H1 (cell line): ENCODE results near the gene QRSL1. TPM values are rescaled to one million over a fixed set of nuclear protein-coding genes. Genes with fewer than 3 reads are reported as not detected.

Source experiments
- CTCF ChIA-PET: fragments of 300-600 bp; sonication (Branson Sonifier 250); formaldehyde crosslinking; loops from one replicate; lab custom pipeline; 2021; ENCODE audit not compliant: partially characterized antibody; lab: Charles Lee
- POLR2A ChIA-PET: fragments of 300-600 bp; sonication (Branson Sonifier 250); formaldehyde crosslinking; loops from one replicate; lab custom pipeline; 2021; ENCODE audit warnings: inconsistent platforms; ENCODE audit not compliant: partially characterized antibody; lab: Charles Lee
- DNase-seq, 2 experiments: peaks; one replicate each; pipeline versions ENCODE4 v3.0.0 to v3.0.0-alpha.2; 2010 to 2022; ENCODE audit warnings: low spot score in 2 of 2, low read depth in 1 of 2, mixed read lengths in 1 of 2
- FAIRE-seq: peaks from 2 replicates; lab custom pipeline; 2011; peaks lifted over from hg19 to GRCh38; lab: Jason Lieb, UNC
- H2AFZ ChIP-seq: 2 replicates; pipeline ENCODE4 v1.8.1; 2012; ENCODE audit warnings: low read length, inconsistent platforms
- H2AK5ac ChIP-seq: 2 replicates; pipeline ENCODE4 v1.6.1; 2013; ENCODE audit warnings: low read depth, low read length
- H2BK120ac ChIP-seq: replicated peaks from 2 replicates; pipeline ENCODE3; 2013; ENCODE audit warnings: low read depth, low read length, inconsistent platforms
- H2BK12ac ChIP-seq: 2 replicates; pipeline ENCODE4 v1.6.1; 2013; ENCODE audit warnings: low read depth, low read length
- H2BK15ac ChIP-seq: 2 replicates; pipeline ENCODE4 v1.6.1; 2013; ENCODE audit warnings: low read length
- H2BK20ac ChIP-seq: 2 replicates; pipeline ENCODE4 v1.6.1; 2013; ENCODE audit warnings: low read length
- H2BK5ac ChIP-seq: 2 replicates; pipeline ENCODE4 v1.6.1; 2013; ENCODE audit warnings: low read depth, low read length
- H3K14ac ChIP-seq: 2 replicates; pipeline ENCODE4 v1.6.1; 2013; ENCODE audit warnings: inconsistent platforms; ENCODE audit not compliant: insufficient read length
- H3K18ac ChIP-seq: 2 replicates; pipeline ENCODE4 v1.6.1; 2013; ENCODE audit warnings: low read length; ENCODE audit errors: extremely low read depth
- H3K23ac ChIP-seq: 2 replicates; pipeline ENCODE4 v1.6.1; 2013; ENCODE audit warnings: inconsistent platforms; ENCODE audit not compliant: insufficient read length
- H3K23me2 ChIP-seq: 2 replicates; pipeline ENCODE4 v1.6.1; 2013; ENCODE audit warnings: low read depth, low read length
- H3K27ac ChIP-seq: 2 replicates; pipeline ENCODE4 v1.6.1; 2011; ENCODE audit warnings: low read depth, low read length, inconsistent platforms
- H3K27me3 ChIP-seq, 4 experiments: replicated peaks in 1 of 4; 1 replicate in 1 of 4; 2 replicates in 3 of 4; pipeline versions ENCODE4 v1.6.1 to v1.8.1; 2011 to 2013; ENCODE audit warnings: low read length in 3 of 4, mild to moderate bottlenecking in 3 of 4, inconsistent platforms in 2 of 4, mixed read lengths in 2 of 4, moderate library complexity in 1 of 4; ENCODE audit not compliant: control insufficient read depth in 3 of 4, insufficient read depth in 3 of 4; ENCODE audit errors: extremely low read depth in 1 of 4
- H3K36me3 ChIP-seq, 4 experiments: 2 replicates each; pipeline versions ENCODE4 v1.6.1 to v1.8.1; 2011 to 2013; ENCODE audit warnings: mild to moderate bottlenecking in 4 of 4, low read length in 3 of 4, moderate library complexity in 2 of 4, control low read depth in 1 of 4, inconsistent platforms in 1 of 4; ENCODE audit not compliant: insufficient read depth in 4 of 4, control insufficient read depth in 2 of 4
- H3K4ac ChIP-seq: replicated peaks from 2 replicates; pipeline ENCODE3; 2013; ENCODE audit warnings: low read length, low read depth, mixed read lengths, inconsistent platforms; ENCODE audit not compliant: insufficient read length
- H3K4me1 ChIP-seq, 4 experiments: replicated peaks in 1 of 4; 1 replicate in 1 of 4; 2 replicates in 3 of 4; pipeline versions ENCODE4 v1.6.1 to v1.8.1; 2011 to 2013; ENCODE audit warnings: low read length in 3 of 4, inconsistent platforms in 2 of 4, mixed read lengths in 1 of 4; ENCODE audit not compliant: insufficient read depth in 4 of 4, control insufficient read depth in 3 of 4
- H3K4me2 ChIP-seq, 2 experiments: 2 replicates each; pipeline versions ENCODE4 v1.6.1 to v1.8.1; 2011 to 2013; ENCODE audit warnings: low read depth in 2 of 2, low read length in 2 of 2, control low read depth in 1 of 2, inconsistent platforms in 1 of 2, mild to moderate bottlenecking in 1 of 2; ENCODE audit not compliant: insufficient read depth in 1 of 2
- H3K4me3 ChIP-seq, 4 experiments: fragments of 200-600, 300-600 bp in 1 of 4; sonication (generic), shearing (Covaris generic), sonication (Bioruptor Twin) in 1 of 4; 2 replicates each; pipeline versions ENCODE4 v1.5.1 to v1.8.1; 2011 to 2016; ENCODE audit warnings: low read length in 4 of 4, low read depth in 3 of 4, control low read depth in 2 of 4, inconsistent platforms in 2 of 4, mild to moderate bottlenecking in 2 of 4, mixed read lengths in 1 of 4, moderate library complexity in 1 of 4; ENCODE audit not compliant: insufficient read depth in 2 of 4; ENCODE audit errors: extremely low read depth in 1 of 4
- H3K56ac ChIP-seq: replicated peaks from 2 replicates; pipeline ENCODE3; 2013; ENCODE audit warnings: low read depth, mild to moderate bottlenecking, mixed read lengths, low read length, inconsistent platforms; ENCODE audit not compliant: insufficient read length
- H3K79me1 ChIP-seq: 2 replicates; pipeline ENCODE4 v1.6.1; 2013; ENCODE audit warnings: low read depth, low read length, control low read depth
- H3K79me2 ChIP-seq, 2 experiments: 2 replicates each; pipeline versions ENCODE4 v1.6.1 to v1.8.1; 2012 to 2013; ENCODE audit warnings: low read length in 2 of 2, mild to moderate bottlenecking in 2 of 2, inconsistent platforms in 1 of 2; ENCODE audit not compliant: insufficient read depth in 2 of 2, control insufficient read depth in 1 of 2
- H3K9ac ChIP-seq, 4 experiments: replicated peaks in 1 of 4; 1 replicate in 1 of 4; 2 replicates in 3 of 4; pipeline versions ENCODE4 v1.6.1 to v1.8.1; 2011 to 2013; ENCODE audit warnings: low read depth in 3 of 4, low read length in 3 of 4, control low read depth in 2 of 4, mild to moderate bottlenecking in 2 of 4, moderate library complexity in 2 of 4, inconsistent platforms in 1 of 4; ENCODE audit errors: extremely low read depth in 1 of 4
- H3K9me3 ChIP-seq, 2 experiments: 2 replicates each; pipeline versions ENCODE4 v1.6.1 to v1.8.1; 2012 to 2013; ENCODE audit warnings: mild to moderate bottlenecking in 2 of 2, moderate library complexity in 2 of 2, control low read depth in 1 of 2, inconsistent platforms in 1 of 2, low read depth in 1 of 2, low read length in 1 of 2, mixed read lengths in 1 of 2; ENCODE audit not compliant: insufficient read depth in 2 of 2
- H4K20me1 ChIP-seq, 2 experiments: replicated peaks in 1 of 2; 2 replicates each; pipeline versions ENCODE3 to v1.8.1; 2011 to 2013; ENCODE audit warnings: inconsistent platforms in 2 of 2, low read length in 2 of 2, mild to moderate bottlenecking in 1 of 2; ENCODE audit not compliant: insufficient read depth in 2 of 2, control insufficient read depth in 1 of 2
- H4K5ac ChIP-seq: 2 replicates; pipeline ENCODE4 v1.6.1; 2013; ENCODE audit warnings: low read length, low read depth, mixed read lengths, inconsistent platforms; ENCODE audit not compliant: insufficient read length
- H4K8ac ChIP-seq: 2 replicates; pipeline ENCODE4 v1.8.0; 2013; ENCODE audit warnings: mild to moderate bottlenecking, moderate library complexity, low read length, inconsistent platforms; ENCODE audit not compliant: insufficient read depth; ENCODE audit errors: extremely low read depth
- H4K91ac ChIP-seq: replicated peaks from 2 replicates; pipeline ENCODE3; 2013; ENCODE audit warnings: low read length, mixed read lengths, inconsistent platforms; ENCODE audit not compliant: insufficient read length
- ASH2L ChIP-seq: fragments of 200-600, 300-600 bp; sonication (generic); IDR thresholded peaks from one replicate; pipeline ENCODE4 v1.7.1; 2017; ENCODE audit warnings: low read length
- RFX5 ChIP-seq: IDR thresholded peaks from 2 replicates; pipeline ENCODE4 v1.6.1; 2011; ENCODE audit warnings: low read depth, low read length, improper control_type of control experiment, borderline replicate concordance
- WGBS, 2 experiments: shearing (Covaris generic) in 1 of 2; methylation state at CpG; one replicate each; pipeline versions ENCODE4 v1.1.6 to v1.1.7; 2013 to 2015; ENCODE audit warnings: low lambda C conversion rate in 2 of 2, mixed read lengths in 2 of 2, inconsistent platforms in 1 of 2, low coverage in 1 of 2, missing lambda C conversion rate in 1 of 2; ENCODE audit not compliant: insufficient replicate concordance in 2 of 2, insufficient coverage in 1 of 2, insufficient read length in 1 of 2; ENCODE audit errors: extremely low coverage in 1 of 2, missing lambda C conversion rate in 1 of 2; 5-methylcytosine and 5-hydroxymethylcytosine counted together
- polyA plus RNA-seq, 7 experiments: library from polyadenylated mRNA; depleted of rRNA in 3 of 7; stranded (reverse) in 5 of 7; unstranded in 2 of 7; fragments of >200 nt in 5 of 7; fragments of 200-250 nt in 2 of 7; gene quantifications; 1 replicate in 5 of 7; 2 replicates in 1 of 7; 4 replicates in 1 of 7; pipeline versions ENCODE4 v1.2.1 to v1.2.3, GENCODE V29; 2011 to 2013; ENCODE audit warnings: missing spikeins in 2 of 7, mixed read lengths in 2 of 7
- total RNA-seq: library from RNA; stranded (reverse); fragmentation: NEBNext Ultra II Directional; extraction: Animal tissue kit (Norgen Biotek cat#: 25700); gene quantifications from 2 replicates; pipeline ENCODE4 v1.2.1, GENCODE V29; 2021
- TF ChIP-seq, protein P1 (sequence below): IDR thresholded peaks from 2 replicates; pipeline ENCODE4 v1.6.1; 2012; ENCODE audit warnings: inconsistent platforms

Gene QRSL1
- total and polyA plus RNA-seq, 2 of the 8 experiments (the other 6 are each of a cell fraction or from before 2014, with no cell fraction given), result 7.8 to 22.2 TPM

DNA sequence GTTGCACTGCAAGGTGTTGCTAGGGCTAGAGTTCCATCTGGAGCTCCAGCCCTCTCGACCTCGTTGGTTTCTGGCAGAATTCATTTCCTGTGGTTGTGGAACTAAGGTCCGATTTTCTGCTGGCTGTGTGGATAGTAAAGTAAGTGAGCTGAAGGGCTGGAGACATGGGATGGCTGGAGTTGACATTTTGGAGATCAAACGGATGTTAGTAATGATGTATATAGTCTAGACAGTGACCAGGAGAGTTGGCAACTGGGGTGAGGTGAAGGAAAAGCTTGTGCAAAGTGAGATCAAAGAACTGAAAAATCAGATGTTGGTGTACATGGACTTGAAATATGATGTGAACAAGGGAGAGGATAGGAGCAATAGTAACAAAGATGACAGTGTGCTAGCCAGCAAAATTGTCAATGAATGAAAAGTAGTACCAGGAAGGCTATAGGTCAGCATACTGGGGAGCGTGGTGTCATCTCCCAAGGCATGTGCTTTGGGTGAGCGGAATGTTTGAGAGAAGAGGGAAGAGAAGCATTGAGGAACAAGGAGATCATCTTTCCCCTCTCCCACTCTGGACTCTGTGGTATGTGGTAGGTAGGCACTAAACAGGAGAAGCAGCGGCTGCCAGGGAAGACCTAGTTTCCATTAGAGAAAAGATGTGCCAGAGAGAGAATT, 7.8 kb downstream of the QRSL1 start:
- Histone ChIP-seq H4K5ac (no peak overlapping the region), H3K27me3 (no peaks in the 10 kb centered on the region), H3K27ac (no peak overlapping the region), H3K4me2 (no peak overlapping the region), H3K23me2 (no peaks in the 10 kb centered on the region; the same call in 1 of the 2 replicates), H3K14ac (no peak overlapping the region), H2BK12ac (no peak overlapping the region), H3K56ac (no peak overlapping the region), H3K9me3 (no peaks in the 10 kb centered on the region), H2AK5ac (no peak overlapping the region), H3K23ac (no peak overlapping the region), H3K9ac (no peak overlapping the region), H3K79me1 (peaks cover 16% of the 10 kb centered on the region; the same call in 1 of the 2 replicates), H2AFZ (no peak overlapping the region), H4K8ac (peak overlapping the region; percentile 29; the same call in 1 of the 2 replicates), H3K4me3 (no peak overlapping the region), H4K20me1 (peaks cover 1 to 2% of the 10 kb centered on the region in 2 experiments), H2BK15ac (peak overlapping the region; percentile 38; the same call in 1 of the 2 replicates), H3K79me2 (peaks cover 4 to 78% of the 10 kb centered on the region in 2 experiments), H3K18ac (peak overlapping the region; percentile 26; the same call in 1 of the 2 replicates), H2BK120ac (no peak overlapping the region), H4K91ac (peak overlapping the region; percentile 61), H3K36me3 (peaks cover 0 to 17% (median 1%) of the 10 kb centered on the region in 4 experiments; a peak in 4 of 8 replicates), H2BK5ac (0 out of 2 replicates have a peak overlapping the region, but pooled peaks have one; percentile 19), H2BK20ac (no peak overlapping the region; the same call in 1 of the 2 replicates), H3K4ac (peak overlapping the region; percentile 70), H3K4me1 (peaks cover 0 to 4% (median 0%) of the 10 kb centered on the region in 4 experiments; a peak in 2 of 7 replicates)
- TF ChIP-seq ASH2L, result no peak
- no peak for TF ChIP-seq RFX5
- TF ChIP-seq, protein P1, sequence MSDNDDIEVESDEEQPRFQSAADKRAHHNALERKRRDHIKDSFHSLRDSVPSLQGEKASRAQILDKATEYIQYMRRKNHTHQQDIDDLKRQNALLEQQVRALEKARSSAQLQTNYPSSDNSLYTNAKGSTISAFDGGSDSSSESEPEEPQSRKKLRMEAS, result peak; percentile 41; the same call in 1 of the 2 replicates
- CTCF ChIA-PET, result interaction anchor here (1.0 to 4.0 kb wide), 5 partner anchors 8 to 277 kb away, joined by 3 to 17 read pairs (median 5); partner anchors contain the start of gene CRYBG1
- FAIRE-seq (no peak), DNase-seq (no peak)
- POLR2A ChIA-PET, result interaction anchor here (1.1 to 2.7 kb wide), 2 partner anchors 12 to 23 kb away, joined by 3 to 7 read pairs; no protein-coding TSS in a partner anchor
- 87% methylated on average over 7 of the region's 7 CpGs; no CpG with 5 or more reads in 1 of the 2 experiments for WGBS, 2 experiments
